A673 (cell line): ENCODE data around the gene HMBS. TPM values are rescaled to one million over a fixed set of nuclear protein-coding genes. Genes with fewer than 3 reads are reported as not detected.
"Not testable (repeated sequence)": the region's sequence is repeated elsewhere in the genome, so short reads cannot be mapped to it uniquely, and the experiment has no call there.

Source experiments
- Bru-seq: library from RNA; stranded (reverse); fragments of 400-500 nt; gene quantifications from one replicate; lab custom pipeline; 2021; lab: Mats Ljungman, UMichigan
- BruChase-seq, 2 experiments: library from RNA; stranded (reverse); fragments of 400-500 nt; gene quantifications; one replicate each; lab custom pipeline; 2021; lab: Mats Ljungman, UMichigan
- BruUV-seq: library from RNA; stranded (reverse); fragments of 400-500 nt; replicated peaks from 2 replicates; lab custom pipeline; 2021; lab: Mats Ljungman, UMichigan
- CTCF ChIA-PET: fragments of 300-600 bp; sonication (Branson Sonifier 250); formaldehyde crosslinking; loops from one replicate; lab custom pipeline; 2022; ENCODE audit warnings: antibody characterized with exemption; lab: Charles Lee
- POLR2A ChIA-PET: fragments of 300-600 bp; sonication (Branson Sonifier 250); formaldehyde crosslinking; loops from one replicate; lab custom pipeline; 2022; ENCODE audit warnings: antibody characterized with exemption; ENCODE audit not compliant: low non-redundant PET; lab: Charles Lee
- DNase-seq: peaks from one replicate; pipeline ENCODE4 v3.0.0-alpha.2; 2015; ENCODE audit warnings: low spot score
- H3K27ac ChIP-seq: fragments of 200-600 bp; sonication (generic); 2 replicates; pipeline ENCODE4 v1.5.1; 2016; ENCODE audit warnings: mixed run types, low read depth, mild to moderate bottlenecking, mixed read lengths, antibody characterized with exemption, low read length; ENCODE audit not compliant: poor library complexity, severe bottlenecking
- H3K27me3 ChIP-seq: fragments of 200-600 bp; sonication (generic); replicated peaks from 2 replicates; pipeline ENCODE4 v1.6.1; 2017; ENCODE audit warnings: mixed run types, low read depth, mild to moderate bottlenecking, mixed read lengths, antibody characterized with exemption, low read length; ENCODE audit not compliant: insufficient read depth, poor library complexity
- H3K36me3 ChIP-seq: fragments of 200-600 bp; sonication (generic); 2 replicates; pipeline ENCODE4 v1.6.1; 2016; ENCODE audit warnings: mixed run types, mild to moderate bottlenecking, mixed read lengths, antibody characterized with exemption, low read length; ENCODE audit not compliant: insufficient read depth, poor library complexity, severe bottlenecking
- H3K4me1 ChIP-seq: fragments of 200-600 bp; sonication (generic); 2 replicates; pipeline ENCODE4 v1.6.1; 2017; ENCODE audit warnings: mixed run types, mild to moderate bottlenecking, mixed read lengths, antibody characterized with exemption, low read length; ENCODE audit not compliant: insufficient read depth, poor library complexity, severe bottlenecking
- H3K4me3 ChIP-seq: fragments of 200-600 bp; sonication (generic); 2 replicates; pipeline ENCODE4 v1.5.1; 2016; ENCODE audit warnings: low read depth, mixed run types, mild to moderate bottlenecking, mixed read lengths, low read length; ENCODE audit not compliant: poor library complexity, severe bottlenecking
- H3K9me3 ChIP-seq: fragments of 200-600 bp; sonication (generic); 2 replicates; pipeline ENCODE4 v1.6.1; 2016; ENCODE audit warnings: mixed run types, low read depth, mild to moderate bottlenecking, mixed read lengths, antibody characterized with exemption, low read length; ENCODE audit not compliant: poor library complexity, severe bottlenecking
- EZH2 ChIP-seq: fragments of 200-600 bp; sonication (generic); IDR thresholded peaks from 2 replicates; pipeline ENCODE4 v1.6.1; 2017; ENCODE audit warnings: borderline replicate concordance, low read depth, mild to moderate bottlenecking, mixed read lengths, antibody characterized with exemption, low read length; ENCODE audit not compliant: poor library complexity, severe bottlenecking
- intact Hi-C: fragments of 100-400 bp; cut with micrococcal nuclease; formaldehyde crosslinking; loops from one replicate; pipeline ENCODE4 v1.10.0; 2022; ENCODE audit not compliant: unreplicated experiment
- long read RNA-seq: library from polyadenylated mRNA; stranded (forward); transcript quantifications from one replicate; pipeline ENCODE4 v2.0.0, GENCODE V29; 2022
- total RNA-seq: library from RNA; stranded (reverse); gene quantifications from 2 replicates; pipeline ENCODE4 v1.2.3, GENCODE V29; 2021
- TF ChIP-seq, protein P1 (sequence below): fragments of 300-800, 200-600 bp; sonication (generic); conservative IDR thresholded peaks from 2 replicates; pipeline ENCODE4 v1.5.1; 2017; ENCODE audit warnings: low read depth, mild to moderate bottlenecking, antibody characterized with exemption, low read length, moderate library complexity, mixed read lengths

Gene HMBS
- total RNA-seq = 72.5 and 80.6 TPM in 2 replicates
- Bru-seq, nascent RNA = percentile 84 among the genes with signal in this experiment
- percentile 82 among the genes with signal in this experiment for BruChase-seq, experiment 1, labeled RNA remaining after a 2-hour chase
- BruChase-seq, experiment 2, labeled RNA remaining after a 6-hour chase = percentile 80 among the genes with signal in this experiment
- long read RNA-seq, transcript HMBS-201 (14 exons, 1,501 nt) = major isoform, 119 of 185 reads
- long read RNA-seq, partial matches to known transcripts = 11 of 185 reads
- long read RNA-seq, other reads (novel, unspliced or antisense) = 48 of 185 reads

DNA sequence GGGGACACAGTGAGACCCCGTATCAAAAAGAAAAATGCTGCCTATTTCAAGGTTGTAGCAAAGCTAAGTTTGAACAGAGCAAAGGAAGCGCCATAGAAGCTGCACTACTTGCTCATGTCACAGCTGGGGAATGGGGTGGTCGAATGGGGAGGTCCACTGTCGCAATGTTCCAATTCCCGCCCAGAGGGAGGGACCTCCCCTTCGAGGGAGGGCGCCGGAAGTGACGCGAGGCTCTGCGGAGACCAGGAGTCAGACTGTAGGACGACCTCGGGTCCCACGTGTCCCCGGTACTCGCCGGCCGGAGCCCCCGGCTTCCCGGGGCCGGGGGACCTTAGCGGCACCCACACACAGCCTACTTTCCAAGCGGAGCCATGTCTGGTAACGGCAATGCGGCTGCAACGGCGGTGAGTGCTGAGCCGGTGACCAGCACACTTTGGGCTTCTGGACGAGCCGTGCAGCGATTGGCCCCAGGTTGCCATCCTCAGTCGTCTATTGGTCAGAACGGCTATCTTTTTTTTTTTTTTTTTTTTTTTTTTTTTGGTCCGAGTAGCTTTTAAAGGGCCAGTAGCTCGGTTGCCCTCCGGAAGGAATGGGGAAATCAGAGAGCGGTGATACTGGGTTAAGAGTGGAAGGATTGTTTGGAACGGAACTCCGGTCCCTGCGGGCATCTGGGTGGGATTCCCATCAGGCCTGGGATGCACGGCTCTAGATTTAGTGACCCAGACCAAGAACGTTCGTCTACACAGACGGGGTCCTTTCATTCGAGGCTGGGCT lies at the start of gene HMBS:
HMBS (plus strand) TSS at position 219 of the 774 bp plus-strand sequence; CDS start at position 372, 153 bp downstream.
- Histone ChIP-seq H3K27ac (peak within 1 kb of the TSS; percentile 97), H3K4me3 (peak within 1 kb of the TSS; percentile 80), H3K9me3 (no peaks in the 10 kb centered on the region), H3K36me3 (peaks cover 10% of the 10 kb centered on the region), H3K27me3 (no peaks in the 10 kb centered on the region), H3K4me1 (peaks cover 11% of the 10 kb centered on the region)
- no TSS peak for BruUV-seq
- peak; percentile 99 for DNase-seq
- ChIA-PET CTCF (interaction anchor here (0.6 to 1.2 kb wide), 7 partner anchors 10 to 1222 kb away, joined by 3 to 12 read pairs (median 7); partner anchors contain the start of genes BCL9L and DPAGT1), POLR2A (interaction anchor here (0.6 to 1.0 kb wide), 5 partner anchors 10 to 340 kb away, joined by 3 to 24 read pairs (median 15); partner anchors contain the start of gene VPS11)
- intact Hi-C loops = no loop called here
- no peak for TF ChIP-seq EZH2
- TF ChIP-seq, protein P1, sequence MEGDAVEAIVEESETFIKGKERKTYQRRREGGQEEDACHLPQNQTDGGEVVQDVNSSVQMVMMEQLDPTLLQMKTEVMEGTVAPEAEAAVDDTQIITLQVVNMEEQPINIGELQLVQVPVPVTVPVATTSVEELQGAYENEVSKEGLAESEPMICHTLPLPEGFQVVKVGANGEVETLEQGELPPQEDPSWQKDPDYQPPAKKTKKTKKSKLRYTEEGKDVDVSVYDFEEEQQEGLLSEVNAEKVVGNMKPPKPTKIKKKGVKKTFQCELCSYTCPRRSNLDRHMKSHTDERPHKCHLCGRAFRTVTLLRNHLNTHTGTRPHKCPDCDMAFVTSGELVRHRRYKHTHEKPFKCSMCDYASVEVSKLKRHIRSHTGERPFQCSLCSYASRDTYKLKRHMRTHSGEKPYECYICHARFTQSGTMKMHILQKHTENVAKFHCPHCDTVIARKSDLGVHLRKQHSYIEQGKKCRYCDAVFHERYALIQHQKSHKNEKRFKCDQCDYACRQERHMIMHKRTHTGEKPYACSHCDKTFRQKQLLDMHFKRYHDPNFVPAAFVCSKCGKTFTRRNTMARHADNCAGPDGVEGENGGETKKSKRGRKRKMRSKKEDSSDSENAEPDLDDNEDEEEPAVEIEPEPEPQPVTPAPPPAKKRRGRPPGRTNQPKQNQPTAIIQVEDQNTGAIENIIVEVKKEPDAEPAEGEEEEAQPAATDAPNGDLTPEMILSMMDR = no peak

DNA sequence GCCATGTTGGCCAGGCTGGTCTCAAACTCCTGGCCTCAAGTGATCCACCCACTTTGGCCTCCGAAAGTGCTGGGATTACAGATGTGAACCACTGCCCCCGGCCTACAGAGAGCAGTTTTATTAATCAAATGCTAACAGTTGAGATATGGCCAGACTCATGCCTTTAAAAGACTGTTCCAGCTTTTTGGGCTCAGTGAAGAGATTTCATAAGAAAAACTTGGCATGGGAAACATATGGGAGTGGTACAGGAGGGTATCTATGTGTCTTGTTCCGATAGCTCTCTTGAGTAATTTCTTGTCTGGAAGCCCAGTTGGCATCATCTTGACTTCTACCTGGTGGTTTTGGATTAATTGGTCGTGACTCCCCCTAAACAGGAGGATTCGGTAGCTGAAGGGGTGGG lies 45.8 kb upstream of the HMBS start:
- ChIA-PET CTCF (no interaction called here), POLR2A (interaction anchor here (0.7 kb wide), 1 partner anchor 20 kb away, joined by 3 read pairs; the partner anchor contains the start of gene TRAPPC4)
- H3K9me3 ChIP-seq = no peaks in the 10 kb centered on the region
- TF ChIP-seq, protein P1 = no peak
- no peak for TF ChIP-seq EZH2
- no peak for DNase-seq
- H3K27ac ChIP-seq = no peak overlapping the region
- intact Hi-C loops = no loop called here
- no peak overlapping the region for H3K4me3 ChIP-seq
- H3K4me1 ChIP-seq = no peaks in the 10 kb centered on the region
- no peaks in the 10 kb centered on the region for H3K36me3 ChIP-seq
- BruUV-seq = no TSS peak
- H3K27me3 ChIP-seq = no peaks in the 10 kb centered on the region

DNA sequence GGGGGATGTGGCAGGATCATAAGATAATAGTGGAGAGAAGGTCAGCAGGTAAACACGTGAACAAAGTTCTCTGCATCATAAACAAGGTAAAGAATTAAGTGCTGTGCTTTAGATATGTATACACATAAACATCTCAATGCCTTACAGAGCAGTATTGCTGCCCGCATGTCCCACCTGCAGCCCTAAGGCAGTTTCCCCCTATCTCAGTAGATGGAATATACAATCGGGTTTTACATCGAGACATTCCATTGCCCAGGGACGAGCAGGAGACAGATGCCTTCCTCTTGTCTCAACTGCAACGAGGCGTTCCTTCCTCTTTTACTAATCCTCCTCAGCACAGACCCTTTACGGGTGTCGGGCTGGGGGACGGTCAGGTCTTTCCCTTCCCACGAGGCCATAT lies 45.2 kb upstream of the HMBS start:
- H3K36me3 ChIP-seq, POLR2A ChIA-PET, H3K27ac ChIP-seq, H3K4me1 ChIP-seq, BruUV-seq, intact Hi-C loops, H3K4me3 ChIP-seq, H3K9me3 ChIP-seq, DNase-seq, H3K27me3 ChIP-seq, CTCF ChIA-PET: not testable (repeated sequence)
